Frontal cortex (tissue), 4 donors: ENCODE data around the gene NEURL3. TPM values are rescaled to one million over a fixed set of nuclear protein-coding genes. Genes with fewer than 3 reads are reported as not detected.

Experiments
- DNase-seq, 2 donors: peaks; one replicate each; pipeline ENCODE4 v3.0.0; 2012; ENCODE audit warnings: low spot score in 2 of 2
- FAIRE-seq: peaks from 2 replicates; lab custom pipeline; 2012; peaks lifted over from hg19 to GRCh38; lab: Jason Lieb, UNC
- total RNA-seq: library from RNA; depleted of rRNA; stranded (reverse); fragments of >200 nt; gene quantifications from one replicate; pipeline ENCODE4 v1.2.3, GENCODE V29; 2014
- donor health status: control.
- donor health status: control.
- donor health status: control.

Gene NEURL3
- total RNA-seq, 1 donor from 2014 or later = not detected

DNA sequence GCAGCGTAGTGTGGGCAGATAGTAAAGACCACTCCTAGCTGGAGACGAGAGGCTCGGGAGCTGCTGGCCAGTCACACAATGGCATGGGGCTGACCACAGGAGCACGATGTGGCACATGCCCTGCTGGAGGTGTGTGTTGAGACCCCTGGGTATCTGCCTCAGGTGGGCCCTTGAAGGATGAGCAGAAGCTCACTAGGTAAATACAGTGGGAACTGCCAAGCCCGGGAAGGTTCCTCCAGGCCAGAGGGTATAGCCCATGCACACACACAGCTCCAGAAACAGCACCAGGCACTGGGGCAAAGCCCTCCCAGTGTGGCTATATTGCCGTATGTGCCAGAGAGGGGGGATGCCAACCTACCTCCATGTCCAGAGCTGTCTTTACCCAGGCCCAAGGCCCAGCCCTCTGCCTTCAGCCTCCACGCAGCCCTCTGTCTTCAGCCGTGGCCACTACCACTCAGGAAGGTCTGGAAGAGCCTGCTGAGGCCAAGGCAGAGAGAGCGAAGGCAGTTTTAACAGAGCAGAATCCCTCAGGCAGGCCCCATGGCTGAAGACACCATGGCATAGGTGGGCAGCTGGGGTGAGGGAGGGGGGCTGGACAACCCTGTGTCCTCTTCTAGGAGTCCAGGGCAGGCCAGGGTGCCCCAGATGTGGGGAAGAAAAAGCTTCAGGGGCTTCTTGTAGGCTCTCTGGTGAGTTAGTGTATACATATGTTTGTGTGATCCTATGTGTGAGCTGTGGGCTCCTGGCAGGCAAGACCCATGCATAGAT is 24.4 kb upstream of the NEURL3 start:
- DNase-seq = no peak
- no peak for FAIRE-seq

DNA sequence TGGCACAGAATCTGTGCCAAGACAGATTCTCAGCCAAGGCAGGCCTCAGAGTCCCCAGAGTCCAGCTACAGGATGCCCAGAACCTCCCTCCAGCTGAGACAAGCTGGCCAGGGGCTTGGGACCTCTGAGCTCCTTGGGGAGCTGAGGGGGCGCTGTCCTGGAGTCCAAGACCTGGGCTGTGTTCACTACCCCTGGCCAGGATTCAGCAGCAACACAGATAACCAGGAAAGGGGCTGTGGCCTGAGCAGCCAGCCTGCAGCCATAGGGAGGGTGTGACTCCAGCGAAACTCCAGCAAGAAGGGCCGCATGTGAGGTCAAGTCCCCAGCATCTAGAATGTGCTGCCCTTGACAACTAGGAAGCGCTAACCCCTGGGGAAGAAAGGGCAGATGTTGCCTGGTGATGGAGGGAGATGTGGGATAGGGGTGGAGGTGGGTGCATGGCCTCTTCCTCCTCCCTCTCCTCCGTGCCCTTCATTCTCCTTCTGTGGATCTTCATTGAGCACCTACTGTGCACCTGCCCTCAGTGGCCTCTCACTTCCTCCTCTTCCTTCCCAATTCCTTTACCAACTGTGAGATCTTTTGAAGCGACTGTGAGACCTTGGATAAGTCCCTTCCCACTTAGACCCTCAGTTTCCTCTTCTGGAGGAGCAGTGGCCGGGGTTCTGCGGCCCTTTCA is 23.7 kb upstream of the NEURL3 start:
- DNase-seq (no peak), FAIRE-seq (no peak)

DNA sequence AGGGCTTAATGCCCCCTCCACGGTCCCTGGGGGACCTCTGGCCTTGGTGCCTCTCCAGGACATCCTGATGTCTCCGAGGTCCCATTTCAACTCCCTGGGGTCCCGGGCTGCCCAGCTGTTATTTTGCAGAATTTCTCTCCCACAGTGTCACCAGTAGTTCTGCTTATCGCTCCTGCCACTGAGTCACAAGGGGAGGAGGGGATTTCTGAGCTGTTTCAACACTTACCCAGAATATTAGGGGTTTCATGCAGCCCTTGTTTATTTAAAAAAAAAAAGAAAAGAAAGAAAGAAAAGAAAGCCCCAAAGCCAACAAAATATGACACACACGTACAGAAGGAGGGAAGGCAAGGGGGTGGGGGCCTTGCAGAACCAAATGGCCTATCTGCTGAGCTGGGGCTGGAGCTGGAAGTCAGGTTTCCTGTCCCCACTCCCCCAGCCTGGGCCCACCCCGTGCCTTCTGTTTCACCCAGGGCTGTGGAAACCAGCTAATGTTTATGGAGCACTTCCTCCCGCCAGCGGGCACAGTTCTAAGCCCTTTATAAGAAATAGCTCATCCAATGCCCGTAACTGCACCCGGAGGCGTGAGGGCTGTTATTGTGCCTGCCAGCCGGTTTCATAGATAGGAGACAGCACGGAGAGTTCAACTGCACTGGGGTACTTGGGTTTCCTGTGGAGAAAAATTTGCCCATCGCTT is 23.0 kb upstream of the NEURL3 start:
- DNase-seq = no peak
- FAIRE-seq = no peak

DNA sequence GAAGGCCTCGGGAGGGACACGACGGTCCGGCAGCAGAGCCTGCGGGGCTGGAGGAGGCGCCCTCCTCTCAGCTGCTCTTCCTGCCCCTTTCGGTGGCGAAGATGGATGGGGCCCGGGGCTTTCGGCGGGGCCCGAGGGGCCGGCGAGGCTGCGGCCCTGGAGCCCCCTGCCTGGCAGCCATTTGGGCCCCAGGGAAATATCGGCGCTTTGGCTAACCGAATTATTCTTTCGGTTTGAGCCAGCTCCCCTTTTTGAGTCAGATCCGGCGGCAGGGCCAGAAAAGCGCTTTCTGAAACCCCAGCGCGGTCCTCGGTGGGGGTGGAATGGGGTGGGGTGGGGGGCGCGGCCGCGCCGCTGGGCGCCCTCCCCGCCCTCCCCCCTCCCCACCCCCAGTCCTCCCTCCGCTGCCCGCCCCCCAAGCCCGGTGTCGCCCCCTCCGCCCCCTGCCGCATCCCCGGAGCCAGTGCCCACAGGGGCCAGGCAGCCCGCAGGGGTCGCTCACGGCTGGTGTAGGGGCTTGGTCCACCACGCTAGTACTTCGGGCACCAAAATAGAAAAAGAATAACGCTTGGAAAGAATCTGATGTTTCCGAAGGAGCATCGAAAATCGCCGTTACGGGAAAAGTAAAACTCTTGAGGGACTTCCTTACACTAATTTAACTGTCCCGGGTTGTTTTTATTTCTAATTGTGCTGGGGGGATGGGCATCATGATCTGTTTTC is 22.3 kb upstream of the NEURL3 start:
- FAIRE-seq (no peak), DNase-seq (no peak)

DNA sequence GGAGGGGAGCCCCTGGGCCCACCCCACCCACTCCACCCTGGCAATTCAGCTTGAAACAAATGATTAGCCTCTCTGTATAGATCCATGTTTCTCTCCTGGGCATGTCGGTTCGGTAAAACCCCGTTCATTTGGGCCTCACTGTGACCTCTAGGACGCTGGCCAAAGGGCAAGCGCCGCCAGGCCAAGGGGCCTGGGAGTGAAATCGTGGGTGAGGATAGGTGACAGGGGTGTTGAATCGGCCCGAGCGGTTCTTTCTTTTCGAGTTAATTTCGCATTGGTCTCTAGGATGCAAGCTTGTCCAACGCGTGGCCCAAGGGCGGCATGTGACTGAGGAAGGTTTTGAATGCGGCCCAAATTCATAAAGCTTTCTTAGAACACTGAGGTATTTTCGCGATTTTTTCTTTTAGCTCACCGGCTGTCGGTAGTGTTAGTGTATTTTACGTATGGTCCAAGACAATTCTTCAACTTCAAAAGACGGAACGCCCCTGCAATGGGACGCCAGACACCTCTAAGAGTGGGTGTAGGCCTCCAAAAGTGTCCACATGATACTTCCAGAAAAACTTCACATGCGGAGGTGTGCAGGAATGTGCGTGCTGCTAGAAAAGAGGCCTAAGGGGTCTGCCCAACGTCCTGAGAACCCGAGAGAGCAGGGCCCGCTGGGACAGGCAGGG is 21.6 kb upstream of the NEURL3 start:
- DNase-seq (no peak), FAIRE-seq (no peak)

DNA sequence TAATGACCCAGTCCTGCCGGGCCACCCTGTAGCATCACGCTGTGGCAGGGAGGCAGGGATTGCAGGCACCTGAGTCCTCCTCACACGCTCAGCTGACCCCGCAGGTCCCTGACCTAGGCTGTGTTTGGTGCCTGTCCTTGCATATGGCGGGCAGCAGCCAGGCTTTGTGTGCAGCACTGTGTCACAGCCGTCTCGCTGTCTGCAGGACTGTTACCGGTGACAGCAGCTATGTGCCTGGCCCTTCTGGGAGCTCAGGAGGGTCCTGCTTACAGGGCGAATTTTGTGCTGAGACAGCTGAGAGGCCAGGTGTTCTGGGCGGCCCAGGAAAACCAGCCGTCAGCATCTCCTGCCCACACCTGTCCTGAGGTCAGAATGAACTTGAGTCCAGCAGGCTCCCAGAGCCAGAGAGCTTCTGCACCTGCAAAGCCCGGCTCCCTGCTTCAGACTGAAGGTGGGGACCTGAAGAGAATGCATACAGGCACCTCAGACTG is 21.0 kb upstream of the NEURL3 start:
- DNase-seq = no peak
- no peak for FAIRE-seq

DNA sequence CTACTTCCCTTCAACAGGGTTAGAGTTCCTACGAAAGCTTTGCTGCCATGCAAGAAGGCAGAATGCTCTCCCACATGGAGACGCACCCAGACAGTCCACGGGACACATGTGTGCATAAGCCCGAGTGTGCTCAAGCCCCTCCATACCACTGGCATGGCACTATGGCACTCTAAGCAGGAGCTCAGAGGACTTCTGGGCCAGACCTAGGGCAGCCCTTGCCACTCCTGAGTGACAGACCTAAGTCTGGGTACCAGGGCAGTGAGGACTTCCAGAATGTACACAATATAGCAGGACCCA is 20.0 kb upstream of the NEURL3 start:
- no peak for FAIRE-seq
- no peak for DNase-seq

DNA sequence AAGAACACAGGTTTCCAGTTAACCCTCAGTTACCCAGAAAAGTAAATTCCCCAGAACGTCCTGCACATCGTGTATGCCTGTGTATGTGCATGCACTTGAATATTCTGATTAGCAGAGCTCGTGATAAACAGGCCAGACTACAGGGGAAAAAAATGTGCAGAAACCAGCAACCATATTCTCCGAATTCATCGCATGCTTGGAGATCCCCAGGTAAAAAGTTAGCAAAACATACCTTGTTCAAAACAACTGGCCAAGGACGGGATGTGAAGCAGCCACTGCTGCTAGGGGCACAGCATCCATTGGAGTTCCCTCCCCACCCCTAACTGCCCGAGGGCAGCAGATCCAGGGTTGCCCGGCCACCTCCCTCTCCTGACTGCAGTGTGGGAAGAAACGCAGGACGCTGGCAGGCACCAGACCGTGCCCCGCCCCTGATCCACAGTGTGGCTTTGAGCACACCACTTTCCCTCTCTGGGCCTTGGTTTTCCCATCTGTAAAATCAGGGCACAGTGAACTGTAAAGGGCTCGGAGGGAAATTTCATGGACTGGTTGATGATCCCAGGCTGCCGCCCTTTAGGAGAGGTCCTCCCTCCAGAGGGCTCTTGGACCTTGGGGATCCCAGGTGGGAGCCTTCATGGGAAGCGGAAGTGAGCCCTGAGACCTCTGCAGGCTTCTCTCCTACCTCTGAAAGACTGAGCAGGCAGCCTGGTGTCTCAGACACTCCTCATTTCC is 19.5 kb upstream of the NEURL3 start:
- DNase-seq (no peak), FAIRE-seq (no peak)

DNA sequence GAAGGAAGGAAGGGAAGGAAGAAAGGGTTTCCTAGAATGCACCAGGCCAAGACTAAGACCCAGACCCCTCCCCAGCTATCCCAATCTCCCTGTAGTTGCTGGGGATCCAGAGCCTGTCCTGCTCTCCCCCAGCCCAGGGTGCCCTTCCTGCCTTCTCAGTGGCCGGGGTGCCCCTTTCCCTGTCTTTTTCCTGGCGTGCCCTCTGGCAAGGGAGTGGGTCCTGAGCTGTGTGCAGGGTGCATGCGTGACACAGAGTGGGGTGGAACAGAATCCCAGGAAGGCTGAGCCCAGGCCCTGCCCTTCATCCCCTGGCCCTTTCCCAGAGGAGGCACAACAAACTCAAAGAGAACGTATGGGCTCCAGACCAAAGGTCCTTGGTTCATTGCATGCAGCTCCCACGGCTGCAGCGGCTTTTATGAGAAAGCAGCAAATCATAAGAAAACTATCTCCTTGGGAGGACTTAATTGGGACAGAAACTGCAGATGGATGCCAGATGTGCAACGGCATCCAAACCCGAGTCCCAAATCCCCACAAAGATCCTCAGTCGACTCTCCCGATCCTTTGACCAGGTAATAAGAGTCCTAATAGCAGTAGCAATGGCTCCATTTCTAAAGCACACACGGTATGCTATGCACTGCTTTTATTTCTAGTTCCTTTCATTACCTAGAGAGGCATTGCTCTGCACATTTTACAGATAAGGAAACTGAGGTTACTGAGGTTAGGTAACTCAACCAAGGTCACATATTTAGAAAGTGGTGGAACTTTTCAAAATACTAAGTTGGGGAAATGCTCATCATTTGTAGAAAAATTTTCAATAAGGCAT is 18.7 kb upstream of the NEURL3 start:
- DNase-seq (no peak), FAIRE-seq (no peak)

DNA sequence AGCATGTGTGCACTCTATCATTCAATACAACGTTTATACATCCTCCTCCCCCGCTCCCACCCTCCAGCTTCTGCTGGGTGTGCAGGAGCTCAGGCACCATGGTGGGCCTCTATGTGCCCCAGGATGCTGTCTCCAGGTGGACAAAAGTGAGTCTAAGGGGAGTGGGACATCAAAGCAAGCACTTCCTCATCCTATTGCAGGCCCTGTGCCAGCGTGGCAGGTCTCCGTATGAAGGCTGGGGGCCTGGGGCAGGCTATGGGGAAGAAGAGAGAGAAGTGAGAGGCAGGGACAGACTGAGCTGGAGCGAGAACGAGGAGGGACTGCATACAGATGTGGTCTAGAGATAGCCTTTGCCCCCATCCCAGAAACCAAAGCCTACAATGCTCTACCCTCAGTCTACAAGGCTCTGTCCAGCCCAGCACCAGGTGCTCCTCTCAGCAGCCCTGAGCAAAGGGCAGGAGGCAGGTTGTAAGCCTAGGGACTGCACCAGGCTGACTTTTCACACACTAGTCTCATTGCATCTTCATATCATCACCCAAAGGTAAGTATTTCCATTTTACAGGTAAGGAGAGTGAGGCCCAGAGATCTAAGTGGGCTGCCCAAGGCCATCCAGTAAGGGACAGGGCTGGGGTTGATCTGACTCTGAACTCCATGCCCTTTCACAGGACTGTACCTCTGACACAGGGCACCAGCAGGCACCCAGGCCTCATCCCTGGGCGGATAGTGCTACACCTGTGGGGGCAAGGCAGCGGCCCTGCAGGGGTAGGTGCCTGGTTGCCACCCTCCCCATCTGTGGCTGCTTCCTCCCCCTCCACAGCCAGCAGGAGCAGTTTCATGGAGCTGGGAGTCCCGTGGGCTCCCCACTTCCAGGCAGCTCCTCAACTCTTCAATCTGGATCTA is 17.4 kb upstream of the NEURL3 start:
- DNase-seq (no peak), FAIRE-seq (no peak)

DNA sequence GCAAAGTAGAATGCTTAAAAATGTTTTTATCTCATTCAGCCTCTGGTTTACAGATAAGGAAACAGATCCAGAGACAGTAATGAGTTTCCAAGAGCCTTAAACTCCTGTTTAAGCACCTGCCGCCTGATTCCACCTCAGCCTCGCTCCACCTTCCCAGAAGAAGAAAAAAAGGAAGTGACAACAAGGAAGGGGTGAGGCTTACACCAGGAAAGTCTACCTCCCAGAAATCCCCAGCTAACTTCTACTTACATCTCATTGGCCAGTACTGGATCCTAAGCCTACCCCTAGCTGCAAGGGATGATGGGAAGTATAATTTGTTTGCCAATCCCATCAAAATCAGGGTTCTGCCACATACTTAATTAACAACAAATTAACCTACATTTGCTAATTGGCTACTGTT is 16.1 kb upstream of the NEURL3 start:
- FAIRE-seq (no peak), DNase-seq (no peak)

DNA sequence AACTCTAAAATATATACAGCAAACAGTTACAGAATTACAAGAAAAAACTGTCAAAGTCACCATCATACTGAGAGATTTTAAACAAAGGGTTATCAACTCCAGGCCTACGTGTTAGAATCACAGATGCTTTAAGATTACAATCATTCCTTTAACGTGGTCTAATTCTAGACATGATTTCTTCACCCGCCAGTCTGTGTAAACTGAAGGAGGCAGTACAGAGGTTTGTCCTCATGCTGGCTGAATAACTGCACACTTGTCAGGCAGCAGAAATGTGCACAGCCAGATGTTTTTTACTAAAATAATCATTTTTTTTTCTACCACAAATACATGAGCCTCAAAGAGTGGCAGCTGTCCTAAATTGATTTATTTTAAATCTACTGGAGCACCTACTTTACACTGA is 15.5 kb upstream of the NEURL3 start:
- DNase-seq = no peak
- FAIRE-seq = no peak

DNA sequence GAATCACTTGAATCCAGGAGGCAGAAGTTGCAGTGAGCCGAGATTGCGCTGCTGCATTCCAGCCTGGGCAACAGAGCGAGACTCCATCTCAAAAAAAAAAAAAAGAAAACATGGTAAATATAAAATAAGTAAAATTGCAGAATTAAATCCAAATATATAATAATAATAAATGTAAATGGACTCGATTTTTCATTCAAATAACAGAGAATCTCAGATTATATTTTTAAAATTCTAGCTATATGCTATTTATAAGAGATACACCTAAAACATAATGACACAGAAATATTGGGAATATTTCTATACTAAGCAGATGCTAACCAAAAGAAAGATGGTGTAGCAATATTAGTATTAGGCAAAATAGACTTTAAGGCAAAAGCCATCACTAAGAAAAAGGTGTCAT is 15.1 kb upstream of the NEURL3 start:
- DNase-seq = no peak
- FAIRE-seq = no peak

DNA sequence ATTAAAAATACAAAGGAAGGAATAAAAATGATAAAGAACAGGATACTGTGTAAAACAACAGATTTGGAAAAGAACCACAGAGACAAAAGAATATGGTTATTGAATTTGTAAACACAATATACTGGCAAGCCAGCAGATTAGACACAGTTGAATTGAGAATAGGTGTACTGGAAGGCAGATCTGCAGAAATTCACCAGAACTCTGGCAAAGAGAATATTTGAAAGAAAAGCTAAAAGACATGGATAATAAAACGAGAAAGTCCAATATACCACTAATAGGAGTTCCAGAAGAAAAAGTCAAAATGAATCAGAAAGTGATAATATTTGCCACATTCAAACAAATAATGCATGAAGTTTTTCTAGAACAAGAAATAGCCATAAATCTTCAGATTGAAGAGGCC is 11.9 kb upstream of the NEURL3 start:
- no peak for FAIRE-seq
- DNase-seq = no peak

DNA sequence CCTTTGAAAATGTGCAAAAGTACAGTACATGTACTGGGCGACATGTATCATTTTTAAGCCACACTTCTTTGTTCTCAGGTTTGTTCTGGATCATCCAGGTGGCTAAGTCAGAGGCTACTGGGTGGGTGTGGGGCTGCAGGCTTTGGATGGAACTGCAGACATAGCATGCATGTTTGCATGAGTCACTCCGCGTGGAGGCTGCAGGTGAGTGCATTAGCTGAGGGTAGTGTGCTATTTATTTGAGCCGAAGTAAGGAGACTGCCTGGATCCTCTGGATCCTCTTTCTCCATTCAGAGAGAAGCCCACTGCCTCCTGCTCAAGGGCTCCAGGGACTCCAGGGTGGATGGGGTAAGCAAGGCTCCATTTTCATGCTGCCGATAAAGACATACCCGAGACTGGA is 9.4 kb upstream of the NEURL3 start:
- DNase-seq = no peak
- no peak for FAIRE-seq

DNA sequence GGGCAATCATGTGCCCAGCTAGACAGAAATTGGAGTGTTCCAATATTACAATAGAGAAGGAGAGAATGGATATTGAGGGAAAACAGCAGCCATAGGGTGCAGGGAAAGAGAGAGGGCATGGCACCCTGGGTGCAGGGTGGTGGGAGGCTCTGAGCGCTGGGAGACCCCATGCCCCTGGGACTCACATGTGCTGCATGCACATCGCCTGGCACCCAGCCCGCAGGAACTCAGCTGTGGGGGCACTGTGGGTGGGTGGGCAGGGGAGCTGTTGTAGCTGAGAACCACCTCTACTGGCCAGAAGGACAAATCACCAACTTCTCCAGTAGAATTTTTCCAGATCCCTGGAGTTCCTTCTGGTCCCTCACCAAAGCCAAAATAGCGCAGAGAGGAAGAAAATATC is 7.2 kb upstream of the NEURL3 start:
- DNase-seq = no peak
- FAIRE-seq = no peak

DNA sequence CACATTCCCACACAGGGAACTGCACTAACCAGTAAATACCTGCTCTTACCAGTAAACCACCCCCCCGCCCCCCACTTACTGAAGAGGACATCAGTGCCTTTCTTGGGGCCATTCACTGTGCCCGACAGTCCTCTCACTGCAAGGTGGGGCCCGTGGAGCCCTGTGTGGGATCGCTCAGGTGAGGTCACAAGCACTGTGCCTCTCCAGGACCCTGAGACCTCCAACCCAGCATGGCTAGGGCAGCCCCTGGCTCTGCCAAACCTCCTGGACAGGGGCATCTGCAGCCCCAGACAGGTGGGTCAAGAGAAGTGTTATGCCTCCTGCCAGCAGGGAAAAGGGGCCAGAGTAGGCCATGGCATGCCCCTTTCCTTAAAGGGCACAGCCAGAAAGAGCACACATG is 6.7 kb upstream of the NEURL3 start:
- FAIRE-seq (no peak), DNase-seq (no peak)
